Activated naive CD4-positive, alpha-beta T cell (primary cell): ENCODE results near the gene VSIG8.

Source experiments
- DNase-seq, 4 experiments: peaks; one replicate each; lab custom pipeline; 2025; lab: John Stamatoyannopoulos, UW

VSIG8 gene

DNA sequence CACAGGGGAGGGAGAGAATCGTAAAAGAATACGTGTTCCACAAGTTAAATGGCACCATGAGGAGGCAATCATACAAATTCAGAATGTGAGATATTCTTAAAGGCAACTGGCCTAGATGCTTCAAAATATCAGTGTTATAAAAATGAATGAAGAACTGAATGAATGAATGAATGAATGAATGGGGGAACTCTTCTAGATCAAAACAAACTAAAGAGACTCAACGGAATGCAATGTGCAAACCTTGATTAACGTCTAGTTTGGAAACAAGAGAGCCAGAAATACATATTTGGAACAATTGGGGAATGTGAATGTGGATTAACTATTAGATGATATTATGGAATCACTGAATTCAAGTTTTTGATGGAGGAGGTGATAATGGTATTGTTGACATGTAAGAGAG, 20.7 kb upstream of the VSIG8 start:
- DNase-seq: no peak

DNA sequence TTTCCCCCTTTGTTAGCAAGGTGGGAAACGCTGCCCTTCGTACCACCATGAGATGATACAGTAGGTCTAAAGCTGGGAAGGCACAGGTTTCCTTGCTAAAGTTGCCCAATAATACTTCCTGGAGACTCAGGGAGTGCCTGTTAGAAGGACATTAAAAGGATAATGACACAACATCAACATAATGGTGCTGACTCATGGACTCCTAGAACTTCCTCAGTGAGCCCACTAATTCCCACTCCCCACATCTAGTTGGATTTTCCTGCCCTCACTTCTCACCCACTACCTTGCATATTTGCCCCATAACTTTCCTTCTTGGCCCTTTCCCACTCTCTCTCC, 20.0 kb upstream of the VSIG8 start:
- DNase-seq: no peak

DNA sequence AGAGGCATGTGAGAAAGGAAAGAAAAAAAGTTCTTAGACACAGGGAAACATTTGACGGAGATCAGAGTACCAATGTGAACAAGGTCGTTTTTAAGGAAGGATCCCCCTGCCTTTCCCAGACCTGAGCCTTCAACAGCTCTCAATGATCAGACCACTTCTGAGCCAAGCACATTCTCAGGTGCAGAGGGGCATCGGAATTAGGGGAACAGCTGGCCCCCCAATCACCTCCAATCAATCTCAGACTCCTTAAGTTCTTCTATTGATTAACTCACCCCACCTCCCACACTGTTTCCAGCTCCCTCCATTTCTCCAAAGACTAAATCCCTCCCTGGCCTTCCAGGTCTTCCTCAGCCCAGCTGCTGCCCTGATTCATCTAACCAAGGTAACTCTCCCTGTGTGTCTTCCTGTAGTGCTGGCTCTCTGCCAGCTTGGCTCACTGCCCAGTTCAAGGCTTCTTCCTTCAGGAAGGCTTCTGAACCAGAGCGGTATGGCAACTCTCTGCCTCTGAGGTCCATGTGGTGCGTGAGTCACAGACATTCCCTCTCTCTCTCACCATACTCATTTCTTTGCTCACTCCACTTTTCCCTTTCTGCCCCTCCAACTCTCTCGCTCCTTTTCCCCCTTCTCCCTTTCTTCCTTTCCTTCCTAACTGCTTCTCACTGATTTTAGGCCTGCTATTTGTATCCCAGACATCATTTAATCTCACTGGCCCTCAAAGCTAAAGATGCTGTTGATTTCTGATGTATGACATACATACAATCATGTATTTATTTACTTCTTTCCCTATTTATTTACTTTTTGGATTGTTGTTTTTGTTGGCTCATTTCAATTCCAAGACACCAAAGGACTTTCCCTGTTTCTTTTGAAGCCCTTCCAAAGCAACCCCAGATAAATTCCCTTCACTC, 19.4 kb upstream of the VSIG8 start:
- DNase-seq: peak in 1 of 4 experiments; percentile 15

DNA sequence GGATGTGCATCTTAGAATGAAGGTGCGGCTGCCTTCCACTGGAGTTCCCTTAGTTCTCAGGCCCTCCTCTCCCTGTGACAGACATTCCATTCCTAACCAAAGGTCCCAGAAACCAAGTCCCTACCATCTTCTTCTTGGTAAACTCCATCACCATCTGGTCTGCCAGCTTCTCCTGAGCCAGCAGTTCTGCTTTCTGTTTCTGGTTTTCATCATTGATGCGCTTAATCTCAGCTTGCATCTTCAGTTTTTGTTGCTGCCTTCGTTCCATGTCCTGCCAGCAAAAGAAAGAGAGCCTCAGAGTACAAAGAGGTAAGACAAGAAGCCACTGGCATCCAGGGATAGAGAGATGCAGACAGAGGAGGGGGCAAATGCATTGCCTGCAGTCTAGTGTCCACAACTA, 18.0 kb upstream of the VSIG8 start:
- no peak for DNase-seq

DNA sequence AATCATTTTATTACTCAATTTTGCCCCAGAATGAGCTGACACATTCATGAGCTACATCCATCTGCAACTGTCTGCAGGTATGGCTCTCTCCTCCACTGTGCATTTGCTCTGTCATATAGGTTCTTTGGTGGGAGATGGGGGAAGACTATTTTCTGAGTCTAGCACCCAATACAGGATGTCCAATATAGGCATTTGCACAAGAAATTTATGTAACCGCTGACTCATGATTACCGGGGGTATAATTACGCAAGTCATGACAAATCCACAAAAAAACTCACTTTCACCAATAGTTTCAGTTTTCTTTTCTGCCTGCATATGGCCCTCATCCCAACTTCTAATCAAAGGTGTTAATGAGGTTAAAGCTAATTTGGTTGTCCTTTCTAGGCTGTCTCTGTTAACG, 17.5 kb upstream of the VSIG8 start:
- DNase-seq: no peak

DNA sequence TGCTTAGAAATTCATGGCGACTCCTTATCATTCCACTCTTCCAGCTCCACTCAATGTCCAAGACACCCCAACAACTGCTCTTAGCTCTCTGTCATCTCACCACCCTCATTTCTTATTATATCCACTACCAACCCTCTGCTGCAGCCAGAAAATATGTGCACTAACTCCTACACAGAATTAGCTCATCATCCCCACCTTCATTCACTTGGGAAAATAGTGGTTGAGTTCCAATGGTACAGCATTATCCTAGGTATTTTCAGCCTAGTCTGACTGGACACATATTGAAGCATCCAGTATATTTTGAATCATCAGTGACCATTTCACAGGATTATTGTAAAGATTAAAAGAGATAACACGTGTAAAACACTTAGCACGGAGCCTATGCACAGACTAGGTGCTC, 16.7 kb upstream of the VSIG8 start:
- no peak for DNase-seq

DNA sequence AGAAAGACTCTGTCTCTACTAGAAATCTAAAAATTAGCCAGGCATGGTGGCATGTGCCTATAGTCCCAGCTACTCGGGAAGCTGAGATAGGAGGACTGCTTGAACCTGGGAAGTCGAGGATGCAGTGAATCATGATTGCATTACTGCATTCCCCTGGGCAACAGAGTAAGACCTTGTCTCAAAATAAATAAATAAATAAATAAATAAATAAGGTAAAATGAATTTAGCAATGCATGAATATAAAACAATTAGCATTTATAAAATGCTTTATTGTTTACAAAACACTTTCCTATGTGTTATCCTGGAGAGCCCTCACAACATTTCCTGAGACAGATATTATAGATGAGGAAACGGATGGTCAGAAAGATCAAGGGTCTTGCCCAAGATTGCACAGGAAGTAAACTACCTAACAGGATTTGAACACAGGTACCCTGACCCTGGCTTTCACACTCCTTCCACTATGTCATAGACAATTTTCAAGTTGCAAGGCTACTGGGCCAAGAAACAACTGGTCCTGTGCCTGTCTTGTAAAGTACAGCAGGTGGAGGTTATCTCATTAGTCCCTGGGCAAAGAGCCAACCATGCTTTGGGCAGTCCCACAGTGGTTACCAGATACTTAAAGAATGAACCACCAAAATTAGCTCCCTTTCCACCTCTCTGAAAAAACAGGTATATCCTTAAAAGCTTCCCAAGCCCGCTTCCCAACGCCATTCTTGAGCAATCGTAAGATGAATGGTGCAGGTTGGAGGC, 15.4 kb upstream of the VSIG8 start:
- no peak for DNase-seq

DNA sequence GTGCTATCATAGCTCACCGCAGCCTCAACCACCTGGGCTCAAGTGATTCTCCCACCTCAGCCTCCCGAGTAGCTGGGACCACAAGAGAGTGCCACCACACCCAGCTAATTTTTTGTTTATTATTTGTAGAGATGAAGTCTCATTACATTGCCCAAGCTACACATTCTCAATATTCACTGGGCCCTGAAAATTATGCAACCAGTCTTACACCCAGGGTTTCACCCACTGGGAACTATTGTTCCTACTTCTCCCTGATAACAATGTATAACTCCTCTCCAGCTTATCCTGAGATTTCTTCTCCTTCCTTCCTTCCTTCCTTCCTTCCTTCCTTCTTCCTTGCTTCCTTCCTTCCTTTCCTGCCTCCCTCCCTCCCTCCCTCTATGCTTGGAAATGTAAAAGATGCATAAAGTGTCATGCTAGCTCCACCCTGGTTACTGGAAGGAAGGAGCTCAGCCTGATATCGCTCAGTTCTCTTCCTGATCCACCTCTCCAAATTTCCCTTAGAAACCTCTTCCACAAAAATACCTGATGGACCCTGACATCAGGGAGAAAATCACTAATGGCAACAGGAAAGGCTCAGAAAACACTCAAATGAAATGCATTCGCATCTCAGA, 11.2 kb upstream of the VSIG8 start:
- no peak for DNase-seq

DNA sequence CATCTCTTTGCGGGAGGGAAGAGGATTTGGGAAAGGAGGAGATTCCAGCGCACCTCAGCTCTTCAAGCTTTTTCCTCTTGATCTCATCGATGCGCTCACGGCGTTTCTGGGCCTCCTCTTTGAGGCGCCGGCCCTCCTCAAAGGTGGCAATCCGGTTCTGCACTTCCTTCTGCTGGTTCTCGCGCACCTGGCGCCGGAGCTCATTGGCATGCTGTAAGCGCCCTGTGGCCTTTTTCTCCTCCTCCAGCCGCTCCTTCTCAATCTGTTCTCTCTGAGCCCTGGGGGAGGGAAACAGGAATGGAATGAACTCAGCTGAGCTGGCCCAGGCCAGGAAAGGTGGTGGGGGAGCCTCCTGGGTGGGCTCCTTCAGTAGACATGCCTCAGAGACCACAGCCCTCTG, 10.4 kb upstream of the VSIG8 start:
- no peak for DNase-seq

DNA sequence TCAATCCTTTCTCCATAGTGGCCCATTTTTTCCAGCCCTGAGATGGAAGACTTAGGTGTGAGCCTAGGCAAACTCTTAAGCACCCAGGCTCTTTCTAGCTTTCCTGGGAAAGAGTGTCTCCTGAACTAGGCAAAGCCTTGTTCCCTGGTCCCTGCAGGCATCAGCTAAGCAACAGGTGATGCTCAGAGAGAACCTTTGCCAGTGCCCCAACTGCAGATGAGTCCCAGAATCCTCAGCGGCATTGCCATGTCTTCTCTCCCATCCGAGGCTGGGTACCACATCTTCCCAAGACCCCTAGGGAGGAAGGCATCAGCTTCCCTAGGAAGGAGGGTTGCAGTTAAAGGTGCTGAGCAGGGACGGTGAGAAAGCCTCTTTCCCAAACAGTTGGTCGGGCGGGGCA, 8.2 kb upstream of the VSIG8 start:
- DNase-seq: no peak

DNA sequence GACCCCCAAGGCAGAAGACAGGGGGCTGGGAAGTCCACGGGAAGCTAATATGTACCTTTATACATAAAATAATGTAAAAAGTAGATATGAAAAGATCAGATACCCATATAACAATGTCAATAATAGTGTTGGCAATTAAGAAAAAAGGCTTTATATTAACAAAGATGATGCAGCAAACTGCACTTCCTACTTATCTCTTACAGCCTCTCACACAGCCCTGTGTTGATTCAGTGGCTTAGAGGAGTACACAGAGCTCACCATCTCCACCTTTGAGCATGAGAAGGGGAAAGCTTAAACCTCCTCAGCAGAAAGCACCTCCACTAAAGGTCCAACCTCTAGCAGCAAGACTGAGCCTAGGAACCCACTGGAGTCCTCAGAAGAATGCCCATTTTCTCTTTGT, 7.2 kb upstream of the VSIG8 start:
- DNase-seq: no peak

DNA sequence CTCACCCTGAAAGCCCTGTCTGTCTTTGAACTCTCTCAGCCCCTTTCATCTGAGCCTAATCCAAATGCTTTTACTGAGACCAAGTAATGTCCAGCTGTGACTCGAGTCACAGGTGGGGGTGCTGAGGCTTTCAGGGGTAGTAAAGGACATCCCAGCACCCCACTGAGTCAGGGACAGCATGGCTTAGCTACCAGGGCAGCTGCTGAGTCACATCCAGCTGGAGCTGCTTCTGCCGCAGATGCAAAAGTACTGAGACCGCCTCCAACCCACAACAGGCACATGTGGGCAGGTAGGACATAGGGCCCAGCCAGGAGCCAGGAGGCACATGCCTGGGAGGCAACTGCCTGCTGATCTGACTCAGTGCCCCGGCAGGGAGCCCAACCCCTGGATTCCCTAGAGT, 6.7 kb upstream of the VSIG8 start:
- DNase-seq: no peak

DNA sequence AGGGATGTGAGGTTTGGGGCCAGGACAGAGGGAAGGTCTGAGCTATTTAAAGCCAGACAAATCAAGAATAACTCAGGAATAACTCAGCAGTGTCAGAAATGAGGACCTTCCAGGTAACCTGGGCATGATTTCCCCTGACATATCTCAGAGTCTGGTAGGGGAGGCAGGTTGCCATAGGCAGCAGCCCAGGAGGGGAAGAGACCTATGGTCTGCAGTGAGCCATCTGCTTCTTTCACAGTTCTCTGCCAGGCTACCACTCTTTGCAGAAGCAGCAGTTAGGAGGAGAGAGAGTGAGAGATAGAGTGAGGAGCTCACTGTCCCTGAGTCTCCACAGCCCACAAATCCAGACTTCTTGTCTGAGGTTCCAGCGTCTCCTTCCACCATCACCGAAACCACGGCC, 6.3 kb upstream of the VSIG8 start:
- no peak for DNase-seq

DNA sequence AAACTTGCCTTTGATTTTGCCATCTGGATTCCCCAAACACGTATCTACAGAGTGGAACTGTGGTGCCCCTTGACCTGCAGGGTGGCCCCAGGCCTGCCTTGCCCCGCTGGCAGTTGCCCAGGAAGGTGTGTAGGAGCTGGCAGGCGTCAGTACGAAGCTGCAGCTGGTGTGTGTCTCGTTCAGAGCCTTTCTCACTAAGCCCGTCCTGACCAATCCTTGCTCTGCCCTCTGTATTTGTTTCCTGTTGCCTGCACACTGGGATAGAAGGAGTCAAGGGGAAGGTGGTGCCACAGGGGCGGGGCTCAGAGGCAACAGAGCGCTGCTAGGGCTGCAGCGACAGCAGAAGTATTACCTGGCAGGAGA, 5.2 kb upstream of the VSIG8 start:
- DNase-seq: no peak

DNA sequence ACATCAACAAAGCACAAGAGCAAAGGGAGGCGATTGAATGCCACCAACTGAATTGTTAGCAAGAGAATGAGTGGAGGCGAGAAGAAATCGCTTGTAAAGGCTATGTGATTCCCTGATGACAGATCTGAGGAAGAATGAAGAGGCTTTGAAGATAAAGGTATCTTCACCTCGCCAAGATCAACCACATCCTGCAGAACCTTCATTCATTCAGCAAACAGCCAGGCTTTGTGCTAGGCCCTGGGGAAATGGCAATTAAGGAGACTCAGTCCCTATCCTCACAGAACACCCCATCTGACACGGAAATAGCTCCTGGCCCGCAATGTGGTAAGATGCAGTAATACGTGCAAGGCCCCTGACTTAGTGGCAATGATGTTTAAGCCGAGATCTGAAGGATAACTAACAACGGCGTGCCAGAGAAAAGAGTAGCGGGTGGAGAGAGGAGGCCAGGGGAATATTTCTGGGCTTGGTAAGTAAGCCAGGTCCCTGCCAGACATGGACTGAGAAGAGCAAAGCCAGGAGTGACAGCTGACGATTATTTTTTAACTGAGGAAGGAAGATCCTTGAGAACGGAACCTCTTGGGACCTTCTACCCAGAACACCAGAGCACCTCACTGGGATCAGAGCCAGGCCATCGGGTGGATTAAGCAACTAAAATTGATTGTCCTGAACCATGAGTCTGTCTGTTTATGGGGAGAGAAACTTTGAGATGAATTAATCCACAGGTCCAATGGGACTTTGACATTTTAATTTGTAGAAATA, 4.6 kb upstream of the VSIG8 start:
- DNase-seq: no peak

DNA sequence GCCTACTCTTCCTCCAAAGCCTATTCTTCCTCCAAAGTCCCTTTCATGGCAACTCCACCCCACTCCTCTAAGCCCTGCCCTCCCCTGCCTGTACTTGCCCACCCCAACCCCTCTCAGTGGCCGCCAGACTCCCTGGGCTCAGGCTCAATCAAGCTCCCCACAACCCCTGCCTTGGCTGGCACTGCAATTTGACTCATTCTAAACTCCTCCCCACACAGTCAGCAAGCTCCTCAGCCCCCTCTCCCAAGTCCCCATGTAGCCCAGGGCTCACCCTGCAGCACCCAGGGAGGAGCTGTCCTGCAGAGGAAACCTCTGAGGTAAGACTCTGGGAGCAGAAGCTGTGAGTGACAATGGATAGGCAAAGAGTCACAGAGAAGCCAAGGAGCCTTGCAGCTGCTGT, 3.6 kb upstream of the VSIG8 start:
- no peak for DNase-seq

DNA sequence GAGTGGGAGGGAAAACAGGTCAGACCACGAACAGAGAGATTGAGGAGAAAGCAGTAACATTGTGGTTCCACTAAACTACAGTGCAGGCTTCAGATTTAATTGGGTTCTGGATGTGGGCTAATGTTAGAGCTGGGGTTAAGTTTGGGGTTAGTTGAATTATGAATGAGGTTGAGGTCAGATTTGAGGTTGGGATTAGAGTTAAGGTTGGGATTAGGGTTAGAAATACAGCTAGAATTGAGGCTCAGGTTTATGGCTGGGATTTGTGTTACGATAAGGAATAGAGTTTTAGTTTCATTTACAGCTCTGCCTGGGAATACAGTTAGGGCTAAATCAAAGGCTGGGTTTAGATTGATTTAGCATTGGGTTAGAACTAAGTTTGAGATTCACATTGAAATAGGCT, 1.8 kb upstream of the VSIG8 start:
- no peak for DNase-seq

DNA sequence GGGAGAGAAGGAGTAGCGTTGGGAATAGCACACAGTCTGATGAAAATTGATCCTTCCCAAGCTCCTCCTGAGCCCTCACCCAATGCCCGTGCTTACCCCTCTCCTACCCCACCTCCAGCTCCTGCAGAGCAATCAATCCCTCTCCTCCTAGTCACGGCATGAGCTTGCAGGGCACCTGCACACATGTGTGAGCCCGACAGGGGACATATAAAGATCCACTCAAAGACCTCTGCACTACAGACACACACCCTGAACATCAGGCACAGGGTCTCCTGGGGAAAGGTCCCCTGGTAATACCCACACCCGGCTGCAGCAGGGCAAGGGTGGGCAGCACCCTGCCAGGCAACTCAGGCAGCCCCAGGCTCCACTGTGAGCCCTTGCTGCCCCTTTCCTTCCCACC, 426 bp downstream of the VSIG8 start:
- no peak for DNase-seq

DNA sequence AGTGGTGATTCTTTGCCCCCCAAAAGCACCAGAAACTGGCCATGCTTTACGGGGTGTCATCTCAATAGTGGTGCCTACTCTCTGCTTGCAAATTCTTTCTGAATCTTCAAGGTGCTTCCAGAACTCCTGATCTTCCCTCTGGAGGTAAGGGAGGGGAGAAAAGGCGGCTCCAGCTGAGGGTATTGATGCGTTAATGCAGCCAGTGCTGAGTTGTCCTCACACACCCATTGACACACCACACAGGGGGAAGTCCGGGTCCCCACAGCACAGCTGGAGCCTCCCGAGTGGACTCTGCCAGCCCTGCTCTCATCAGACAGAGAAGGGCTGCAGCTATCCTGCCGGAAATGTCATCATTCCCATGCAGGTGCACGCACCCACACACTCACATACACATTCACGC, 1.2 kb downstream of the VSIG8 start:
- no peak for DNase-seq

DNA sequence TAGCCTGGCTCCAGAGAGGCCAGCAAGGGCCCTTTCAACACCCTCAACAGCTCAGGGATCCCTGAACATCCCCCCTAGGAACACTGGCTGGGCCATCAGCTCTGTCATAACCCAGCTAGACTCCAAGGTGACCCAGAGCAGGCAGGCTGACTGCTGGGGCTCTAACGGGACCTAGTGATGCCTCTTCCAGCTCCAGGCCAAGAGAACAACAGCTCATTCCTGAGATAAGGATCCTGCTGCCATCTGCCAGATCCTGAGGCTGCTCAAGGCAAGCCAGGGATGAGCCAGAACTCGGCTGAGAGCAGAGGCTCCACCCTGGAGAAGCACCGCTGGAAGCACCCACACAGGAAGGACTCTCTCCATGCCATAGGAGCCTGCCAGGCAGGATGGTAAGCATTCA, 2.0 kb downstream of the VSIG8 start:
- DNase-seq: no peak

DNA sequence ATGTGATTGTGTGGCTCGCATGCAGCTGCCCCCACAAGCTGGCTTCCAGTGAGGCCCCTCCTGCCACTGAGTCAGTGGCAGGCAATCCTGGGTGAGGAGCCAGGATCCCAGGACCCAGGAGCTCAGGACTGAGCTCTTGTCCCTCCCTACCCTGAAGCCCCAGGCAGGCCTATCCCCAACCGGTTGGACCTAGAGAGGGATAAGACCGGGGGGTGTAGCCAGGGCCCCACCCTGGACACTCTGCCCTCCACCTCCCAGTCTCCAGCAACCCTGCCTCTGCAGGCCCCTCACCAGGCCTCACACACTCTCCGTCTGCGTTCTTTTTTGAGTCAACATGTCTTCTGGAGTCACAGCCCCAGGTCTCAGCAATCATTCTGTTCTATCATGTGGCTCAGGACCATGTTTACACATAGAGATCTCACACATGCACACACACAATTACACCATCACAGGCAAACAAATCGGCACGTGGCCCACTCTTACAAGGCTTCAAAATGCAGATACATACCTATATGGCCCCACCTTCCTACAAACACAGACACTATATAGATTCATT, 2.6 kb downstream of the VSIG8 start:
- DNase-seq: no peak

DNA sequence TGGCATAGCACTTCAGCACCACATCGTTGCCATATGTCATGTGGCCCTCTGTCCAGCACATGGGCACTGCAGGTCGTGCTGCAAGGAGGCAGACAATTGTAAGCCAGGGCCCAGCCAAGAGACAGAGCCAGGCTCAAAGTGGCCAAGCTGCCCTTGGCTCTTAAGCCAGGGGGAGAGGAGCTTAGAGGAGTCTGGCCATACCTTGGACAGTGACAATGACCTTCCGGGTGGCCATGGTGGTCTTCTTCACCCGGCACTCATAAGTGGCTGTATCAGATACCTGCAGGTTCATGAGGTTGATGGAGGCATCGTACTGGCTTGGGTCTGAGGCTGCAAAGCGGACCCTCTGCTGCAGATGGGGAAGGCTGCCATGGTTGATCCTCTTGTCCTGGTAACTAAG, 4.6 kb downstream of the VSIG8 start:
- DNase-seq: no peak
